ENCODE data around the gene ZNF503.
"Not testable (repeated sequence)": the region's sequence is repeated elsewhere in the genome, so short reads cannot be mapped to it uniquely, and the experiment has no call there.

The ZNF503 gene

DNA sequence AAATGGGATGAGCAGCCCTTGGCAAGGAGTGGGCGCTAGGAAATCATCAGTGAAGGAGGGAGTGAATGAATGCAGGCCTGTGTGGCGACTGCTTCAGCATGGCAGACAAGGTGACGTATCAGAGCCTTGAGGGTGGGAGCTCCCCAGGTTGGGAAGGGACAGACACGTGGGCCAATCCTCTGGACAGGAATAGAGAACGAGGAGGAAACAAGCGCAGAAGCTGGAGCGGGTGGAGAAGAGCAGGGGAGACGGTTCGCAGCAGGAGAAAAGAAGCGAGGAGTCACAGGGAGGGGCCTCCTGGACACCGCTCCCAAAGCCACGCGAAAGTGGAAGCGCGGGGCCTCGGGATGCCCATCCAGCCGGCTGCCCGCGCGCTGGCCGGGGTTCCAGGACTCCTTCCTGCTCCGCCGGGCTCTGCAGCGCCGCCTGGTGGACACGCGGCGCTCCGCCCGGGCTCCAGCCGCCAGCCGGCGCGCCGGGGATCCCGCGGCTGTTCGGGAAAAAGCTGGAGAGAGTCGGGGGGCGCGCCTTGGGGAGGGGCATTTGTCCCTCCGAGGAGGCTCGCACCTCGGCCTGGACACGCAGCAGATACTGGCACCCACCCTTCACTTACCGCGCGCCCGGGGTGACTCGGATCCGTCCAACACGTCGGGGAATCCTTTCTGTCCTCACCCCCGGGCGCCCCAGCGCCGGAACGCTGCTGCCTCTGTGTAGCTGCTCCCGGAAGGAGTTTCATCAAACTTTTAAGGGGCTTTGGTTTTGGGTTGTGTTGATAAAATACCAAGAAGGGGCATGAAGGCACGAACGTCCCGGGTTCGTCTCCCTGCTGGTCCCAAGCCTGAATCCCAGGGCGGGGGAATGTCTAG lies 6.3 kb downstream of the ZNF503 start:
- DNase-seq (ENCODE audit: low read depth, low spot score): no peak

DNA sequence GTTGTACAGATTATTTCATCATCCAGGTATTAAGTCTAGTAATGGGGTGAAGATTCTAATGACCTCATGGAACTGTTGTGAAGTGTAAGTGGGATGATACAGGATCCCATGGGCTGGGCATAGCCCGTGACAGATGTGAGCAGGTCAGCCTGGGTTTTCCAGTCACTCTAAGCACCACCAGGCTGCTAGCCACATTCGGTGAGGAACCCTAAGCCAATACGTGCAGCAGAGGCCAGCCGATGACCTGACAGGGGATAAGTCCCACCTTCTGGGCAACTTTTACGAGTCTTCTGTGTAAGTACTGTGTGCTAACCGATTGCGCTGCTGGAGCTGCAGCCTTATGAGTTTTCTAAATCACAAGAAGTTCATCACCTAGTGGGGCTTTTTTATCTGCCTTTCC lies 7.3 kb downstream of the ZNF503 start:
- no peak for DNase-seq (ENCODE audit: low read depth, low spot score)

DNA sequence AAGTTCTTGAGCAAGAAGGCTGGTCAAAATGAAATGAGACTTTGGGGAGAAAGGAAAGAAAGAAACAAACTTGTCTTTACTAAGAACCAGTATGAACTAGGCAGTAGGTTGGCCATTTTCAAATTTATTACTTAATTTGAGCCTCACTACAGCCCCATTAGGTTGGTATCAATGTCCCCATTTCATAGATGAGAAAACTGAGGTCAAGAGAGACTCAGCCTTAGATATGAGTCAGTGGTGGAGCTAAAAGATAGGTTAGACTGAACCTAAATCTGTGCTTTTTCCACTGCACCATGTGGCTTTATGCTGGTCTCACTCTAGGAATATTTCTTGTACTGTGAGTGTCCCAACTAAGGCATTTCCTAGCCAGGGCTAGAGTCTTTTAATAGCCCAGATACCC lies 8.8 kb downstream of the ZNF503 start:
- DNase-seq (ENCODE audit: low read depth, low spot score): no peak

DNA sequence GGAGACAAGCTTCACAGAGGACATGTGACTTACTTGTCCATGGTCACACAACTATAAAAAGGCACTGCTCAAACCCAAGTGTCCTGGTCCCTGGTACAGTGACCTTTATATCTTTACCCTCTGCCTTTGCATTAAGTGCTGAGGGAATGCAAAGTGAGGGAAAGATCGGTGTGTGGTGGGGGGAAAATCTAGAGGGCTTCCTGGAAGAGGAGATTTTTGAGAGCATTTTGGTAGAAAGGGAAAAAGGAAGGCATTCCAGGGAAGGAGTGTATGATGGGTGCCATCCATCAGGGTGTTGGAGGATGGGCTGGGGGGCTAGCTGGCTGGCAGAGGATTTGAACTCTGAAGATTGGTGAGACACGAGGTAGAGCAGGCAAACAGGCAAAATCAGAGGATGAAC lies 9.3 kb downstream of the ZNF503 start:
- DNase-seq (ENCODE audit: low read depth, low spot score): no peak

DNA sequence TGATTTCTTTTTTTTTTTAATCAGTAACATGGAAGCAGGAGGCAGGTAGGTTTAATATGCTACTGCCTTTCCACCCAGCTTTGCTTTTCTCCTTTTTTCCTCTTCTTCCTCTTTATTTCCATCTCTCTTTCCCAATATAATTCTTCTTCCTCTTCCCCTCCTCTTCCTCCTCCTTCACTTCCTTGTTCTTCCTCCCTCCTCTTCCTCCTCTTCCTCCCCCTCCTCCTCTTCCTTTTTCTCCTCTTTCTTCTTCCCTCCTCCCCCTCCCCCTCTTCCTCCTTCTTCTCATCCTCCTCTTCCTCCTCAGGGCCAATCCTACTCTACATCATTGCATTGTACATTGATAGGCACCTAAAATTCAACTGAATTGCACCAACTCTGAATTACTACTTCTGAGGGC lies 11.4 kb downstream of the ZNF503 start:
- no peak for DNase-seq (ENCODE audit: low read depth, low spot score)

DNA sequence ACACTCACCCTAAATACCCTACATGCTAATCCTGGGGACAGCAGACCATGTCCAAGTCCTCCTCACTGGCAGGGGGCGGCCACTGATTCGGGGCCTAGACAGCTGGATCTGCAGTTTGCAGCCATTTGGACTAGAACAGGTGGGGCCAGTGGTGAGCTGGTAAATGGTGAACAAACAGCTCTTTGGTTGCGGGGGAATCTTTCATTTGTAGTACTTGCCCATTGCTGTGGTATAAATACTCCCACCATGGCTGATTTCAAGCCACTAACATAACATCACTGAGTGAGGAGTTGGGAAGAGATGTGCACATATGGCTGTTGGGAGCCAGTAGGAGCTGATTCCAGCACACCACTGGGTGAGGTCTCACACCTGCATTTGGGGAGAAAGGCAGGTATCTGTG lies 13.5 kb downstream of the ZNF503 start:
- no peak for DNase-seq (ENCODE audit: low read depth, low spot score)

DNA sequence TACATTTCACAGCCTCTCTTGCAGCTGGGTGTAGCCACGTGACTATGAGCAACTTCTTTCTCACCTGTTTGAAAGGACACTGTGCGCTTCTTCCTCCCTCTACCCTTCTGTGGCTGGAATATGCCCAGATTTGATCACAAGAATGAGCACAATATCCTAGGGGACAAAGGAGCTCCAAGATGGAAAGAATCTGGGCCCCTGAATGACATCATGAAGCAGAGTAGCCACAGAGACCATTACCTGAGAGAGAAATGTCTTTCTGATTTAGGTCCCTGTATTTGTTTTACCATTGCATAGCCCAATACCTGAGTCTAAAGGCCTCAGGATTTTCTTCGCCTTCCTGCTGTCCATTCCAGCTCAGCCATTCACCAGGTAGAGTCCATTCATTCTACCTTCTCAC lies 15.4 kb downstream of the ZNF503 start:
- DNase-seq (ENCODE audit: low read depth, low spot score): no peak

DNA sequence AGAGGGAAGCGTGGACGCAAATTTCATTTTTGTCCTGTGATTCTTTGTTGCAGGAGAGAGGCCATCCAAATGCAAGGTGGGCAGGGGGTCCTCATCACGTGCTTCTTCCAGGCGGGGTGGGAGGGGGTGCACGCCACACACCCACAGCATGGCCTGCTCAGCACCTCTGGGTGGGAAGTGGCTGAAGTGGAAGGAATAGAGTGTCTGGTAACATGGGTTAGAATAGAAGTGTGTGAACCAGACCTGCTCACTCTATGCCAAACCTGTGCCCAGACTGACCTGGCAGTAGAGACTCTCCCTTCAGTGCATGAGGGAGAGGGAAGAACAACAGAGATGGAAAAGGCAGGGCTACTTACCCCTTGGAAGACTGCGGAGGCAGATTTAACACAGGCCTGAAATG lies 21.7 kb downstream of the ZNF503 start:
- DNase-seq (ENCODE audit: low read depth, low spot score): no peak

DNA sequence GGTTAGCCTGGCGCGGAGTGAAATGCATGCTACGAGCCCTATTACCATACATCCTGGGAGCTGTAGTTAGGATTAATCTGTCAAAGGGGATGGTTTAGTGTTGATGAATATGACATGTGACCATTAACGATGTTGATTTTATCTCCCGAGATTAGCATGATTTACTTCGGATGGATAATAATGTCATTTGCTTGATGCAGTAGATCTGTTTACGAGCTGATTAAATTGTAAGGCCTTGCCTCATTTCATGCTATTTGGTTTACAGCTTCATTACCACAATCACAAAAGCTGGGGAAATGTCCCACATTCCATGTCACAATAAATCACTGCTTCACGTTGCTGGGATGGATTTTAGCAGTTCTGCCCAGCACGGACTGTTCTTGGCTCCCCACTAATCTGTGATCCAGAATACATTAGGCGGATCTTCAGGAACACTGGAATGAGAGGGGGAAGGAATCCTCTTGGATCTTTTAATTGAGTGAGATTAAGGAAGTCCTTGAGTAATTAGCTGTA lies 22.3 kb downstream of the ZNF503 start:
- DNase-seq (ENCODE audit: low read depth, low spot score): no peak

DNA sequence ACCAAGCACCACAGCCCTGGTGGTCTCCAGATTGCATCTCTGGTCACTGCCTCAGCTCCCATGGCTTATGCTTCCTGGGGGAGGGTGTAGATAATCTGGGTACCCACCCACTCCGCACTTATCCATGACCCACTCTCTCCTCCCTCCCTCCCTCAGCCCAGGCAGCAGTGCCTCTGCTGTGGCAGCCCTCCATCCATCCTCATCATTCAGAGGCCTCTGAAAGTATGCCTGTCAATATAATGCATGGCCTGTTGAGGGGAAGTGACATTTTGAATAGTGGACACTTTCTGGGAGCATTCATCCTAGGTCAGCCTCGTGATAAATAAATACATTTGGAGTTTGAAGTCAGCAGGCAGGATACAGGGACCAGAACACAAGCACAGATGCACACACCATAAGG lies 23.2 kb downstream of the ZNF503 start:
- DNase-seq (ENCODE audit: low read depth, low spot score): no peak

DNA sequence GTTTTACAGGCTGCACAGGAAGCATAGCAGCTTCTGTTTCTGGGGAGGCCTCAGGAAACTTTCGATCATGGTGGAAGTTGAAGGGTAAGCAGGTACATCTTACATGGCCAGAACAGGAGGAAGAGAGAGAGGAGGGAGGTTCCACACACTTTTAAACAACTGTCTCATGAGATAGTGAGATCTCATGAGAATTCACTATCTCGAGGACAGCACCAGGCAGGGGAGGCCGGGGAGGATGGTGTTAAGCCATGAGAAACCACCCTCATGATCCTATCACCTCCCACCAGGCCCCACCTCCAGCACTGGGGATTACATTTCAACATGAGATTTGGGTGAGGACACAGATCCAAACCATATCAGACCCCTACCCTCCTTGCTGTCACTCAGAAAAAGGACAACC lies 23.7 kb downstream of the ZNF503 start:
- DNase-seq (ENCODE audit: low read depth, low spot score): no peak

DNA sequence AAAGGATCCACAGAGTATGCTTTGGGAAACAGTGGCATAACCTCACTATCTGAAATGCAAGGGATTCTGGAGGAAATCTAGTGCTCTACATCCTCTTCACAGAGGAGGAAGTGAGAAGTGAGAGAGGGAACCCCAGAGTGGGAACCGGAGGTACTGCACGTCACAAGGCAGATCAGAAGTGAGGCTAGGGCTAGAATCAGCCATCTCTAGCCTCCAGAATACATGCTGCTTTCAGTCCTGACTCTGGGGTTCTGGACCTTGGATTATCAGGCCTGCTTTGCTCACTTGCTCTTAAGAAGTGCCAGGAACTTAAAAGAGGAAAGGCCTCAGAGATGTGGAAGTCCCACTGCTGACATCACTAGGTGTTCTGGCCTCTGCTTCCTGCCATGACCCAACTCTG lies 25.7 kb downstream of the ZNF503 start:
- no peak for DNase-seq (ENCODE audit: low read depth, low spot score)

DNA sequence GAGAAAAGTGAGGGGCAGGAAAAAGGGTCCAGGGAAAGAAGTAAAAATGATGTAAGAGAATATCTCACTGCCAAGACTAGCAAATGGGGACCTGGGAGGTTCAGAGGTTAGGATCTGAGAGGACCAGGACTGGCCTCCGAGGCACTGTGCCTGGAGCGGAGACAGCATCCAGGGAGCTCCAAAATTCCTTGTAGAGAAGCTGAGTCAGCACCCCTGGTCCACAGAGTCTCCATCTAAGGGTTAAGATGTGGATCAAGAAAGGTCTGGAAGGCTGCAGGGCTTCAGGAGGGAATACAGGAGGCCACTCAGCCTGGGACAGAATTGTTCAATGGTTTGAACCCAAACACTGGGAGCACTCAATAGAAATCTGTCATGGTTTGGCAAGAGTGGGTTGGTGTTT lies 30.6 kb downstream of the ZNF503 start:
- no peak for DNase-seq (ENCODE audit: low read depth, low spot score)

DNA sequence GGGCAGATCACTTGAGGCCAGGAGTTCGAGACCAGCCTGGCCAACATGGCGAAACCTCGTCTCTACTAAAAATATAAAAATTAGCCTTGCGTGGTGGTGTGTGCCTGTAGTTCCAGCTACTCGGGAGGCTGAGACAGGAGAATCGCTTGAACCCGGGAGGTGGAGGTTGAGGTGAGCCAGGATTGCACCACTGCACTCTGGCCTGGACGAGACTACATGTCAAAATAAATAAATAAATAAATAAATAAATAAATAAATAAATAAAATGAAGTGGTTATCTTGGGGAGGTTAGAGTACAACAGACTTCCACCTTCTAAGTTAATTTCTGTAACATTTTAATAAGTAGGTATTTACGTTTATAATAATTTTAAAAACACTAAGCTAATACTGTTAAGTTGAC lies 31.7 kb downstream of the ZNF503 start:
- not testable (repeated sequence) for DNase-seq (ENCODE audit: low read depth, low spot score)

DNA sequence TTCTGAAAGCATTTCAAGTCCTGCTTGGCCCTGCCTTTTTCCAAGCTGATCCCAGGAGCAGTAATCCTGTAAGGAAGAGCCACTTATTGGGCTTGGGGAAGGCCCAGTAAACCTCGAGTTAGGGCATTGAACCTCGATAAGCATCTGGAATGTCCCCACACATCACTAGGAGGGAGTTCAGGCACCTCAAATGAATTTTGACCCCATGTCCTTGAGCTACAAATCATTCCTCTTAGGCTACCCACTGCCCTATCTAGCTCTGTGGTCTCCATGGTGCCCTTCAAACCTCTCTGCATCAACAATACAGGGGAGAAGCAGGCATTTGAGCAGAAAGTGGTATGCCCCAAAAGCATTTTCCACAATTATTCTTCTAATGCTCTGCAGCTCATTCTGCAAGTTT lies 33.7 kb downstream of the ZNF503 start:
- DNase-seq (ENCODE audit: low read depth, low spot score): no peak

DNA sequence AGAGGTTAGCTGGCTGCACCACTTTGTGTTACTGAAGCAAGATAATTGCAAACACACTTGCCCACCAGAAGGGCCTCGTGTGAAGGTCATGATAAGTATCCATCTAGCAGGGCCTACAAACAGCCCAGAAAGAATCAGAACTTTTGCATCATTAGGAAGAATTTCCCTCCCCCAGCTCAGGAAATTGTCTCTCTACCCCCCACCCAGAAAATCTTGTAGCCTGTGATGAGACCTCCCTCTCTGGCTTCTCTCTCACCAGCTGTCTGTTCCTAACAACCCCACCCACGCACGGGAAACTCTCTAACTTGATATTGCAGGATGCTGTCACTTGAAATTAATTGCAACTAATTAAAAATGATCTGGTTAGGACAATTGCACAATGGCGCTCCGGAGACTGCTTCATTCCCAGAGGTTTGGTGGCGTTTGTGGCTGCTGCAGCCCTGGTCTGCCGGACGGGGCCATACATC lies 34.5 kb downstream of the ZNF503 start:
- no peak for DNase-seq (ENCODE audit: low read depth, low spot score)

DNA sequence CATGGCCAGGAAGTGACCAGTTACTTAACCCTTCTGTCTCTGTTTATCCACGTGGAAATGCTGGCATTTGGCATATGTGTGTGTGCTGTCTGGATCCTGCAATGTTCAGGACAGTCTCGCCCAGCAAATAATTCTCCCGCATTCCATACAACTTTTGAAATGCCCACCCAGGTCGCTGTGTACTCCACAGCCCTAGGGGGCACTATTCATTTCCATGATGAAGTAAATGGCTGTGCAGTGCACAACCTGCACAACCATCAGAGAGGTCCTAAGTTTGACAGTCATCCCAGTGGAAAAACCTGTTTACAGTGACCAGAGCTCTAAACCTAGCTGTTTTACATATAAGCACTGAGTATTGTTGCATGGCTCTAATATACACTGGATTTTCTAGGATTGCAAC lies 38.1 kb downstream of the ZNF503 start:
- DNase-seq (ENCODE audit: low read depth, low spot score): no peak

DNA sequence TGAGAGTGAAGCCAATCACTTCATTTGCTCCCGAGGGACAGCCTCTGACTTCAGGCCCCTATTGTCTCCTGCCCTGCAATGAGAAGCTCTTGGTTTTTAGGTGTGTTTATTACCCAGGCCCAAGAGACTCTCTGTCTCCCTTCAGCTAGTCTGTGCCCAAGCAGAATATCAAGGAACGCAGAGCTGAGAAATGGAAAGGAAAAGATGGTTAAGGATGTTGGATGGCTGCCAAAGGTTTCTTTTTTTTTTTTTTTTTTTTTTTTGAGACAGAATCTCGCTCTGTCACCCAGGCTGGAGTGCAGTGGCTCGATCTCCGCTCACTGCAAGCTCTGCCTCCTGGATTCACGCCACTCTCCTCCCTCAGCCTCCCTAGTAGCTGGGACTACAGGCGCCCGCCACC lies 41.7 kb downstream of the ZNF503 start:
- not testable (repeated sequence) for DNase-seq (ENCODE audit: low read depth, low spot score)

DNA sequence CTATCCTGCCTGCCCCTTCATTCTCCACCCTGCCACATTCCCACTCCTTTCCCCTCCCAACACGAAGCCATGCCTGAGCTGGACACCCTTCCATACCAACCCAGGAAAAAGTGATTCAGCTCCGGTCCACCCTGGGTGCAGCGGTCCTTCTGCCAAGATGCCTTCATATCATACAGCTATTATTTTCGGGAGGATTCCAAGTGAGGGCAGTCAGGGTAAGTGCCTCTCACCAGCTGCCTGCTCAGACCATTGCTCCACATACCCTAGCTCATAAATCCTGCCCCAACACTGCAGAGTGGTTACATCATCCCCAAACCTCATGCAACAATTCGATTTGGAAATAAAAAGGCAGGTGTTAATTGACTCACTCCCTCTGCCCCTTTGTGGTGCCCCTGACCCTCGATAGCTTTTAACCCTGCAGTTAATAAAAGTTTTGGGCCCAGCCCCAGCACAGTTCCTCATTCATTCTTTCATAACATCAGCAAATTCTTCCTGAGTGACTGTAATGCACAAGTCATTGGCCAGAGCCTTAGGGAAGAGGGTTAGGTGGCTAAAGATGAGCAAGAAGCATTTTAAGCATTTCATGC lies 42.6 kb downstream of the ZNF503 start:
- DNase-seq (ENCODE audit: low read depth, low spot score): no peak

DNA sequence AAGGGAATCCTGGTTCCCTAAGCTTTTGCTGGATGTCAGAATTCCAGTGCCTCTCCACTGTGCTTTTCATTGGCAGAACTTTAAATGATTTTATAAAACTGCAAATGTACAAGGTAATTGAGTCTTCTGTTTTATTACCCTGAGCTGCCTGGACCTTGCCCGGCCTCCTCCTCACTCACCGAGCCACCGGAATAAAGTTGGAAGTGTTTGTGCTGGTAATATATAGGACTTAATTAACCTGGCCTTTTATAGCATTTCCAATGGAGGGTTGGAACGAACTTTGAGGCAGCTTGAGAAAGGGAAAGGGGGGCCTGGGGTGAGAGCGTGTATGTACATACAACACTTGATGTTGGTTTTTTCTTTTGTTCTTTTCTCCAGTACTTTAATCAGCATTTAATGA lies 43.4 kb downstream of the ZNF503 start:
- no peak for DNase-seq (ENCODE audit: low read depth, low spot score)

DNA sequence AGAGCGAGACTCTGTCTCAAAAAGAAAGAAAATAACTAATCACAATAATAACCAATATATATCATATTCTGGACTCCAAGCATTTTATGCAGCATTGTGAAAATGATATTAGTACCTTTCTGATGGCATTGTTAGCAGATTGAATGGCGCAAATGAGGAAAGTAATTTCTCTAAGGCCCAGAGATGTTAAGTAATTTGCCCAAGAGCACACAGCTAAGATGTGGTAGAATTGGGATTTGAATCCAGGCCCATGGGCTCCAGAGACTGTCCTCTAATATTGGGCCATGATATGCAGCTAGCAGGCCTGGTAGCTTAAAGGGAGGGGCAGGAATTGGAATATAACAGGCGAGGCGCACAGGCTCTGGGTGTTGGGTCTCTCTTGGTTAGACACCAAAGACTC lies 44.1 kb downstream of the ZNF503 start:
- no peak for DNase-seq (ENCODE audit: low read depth, low spot score)

DNA sequence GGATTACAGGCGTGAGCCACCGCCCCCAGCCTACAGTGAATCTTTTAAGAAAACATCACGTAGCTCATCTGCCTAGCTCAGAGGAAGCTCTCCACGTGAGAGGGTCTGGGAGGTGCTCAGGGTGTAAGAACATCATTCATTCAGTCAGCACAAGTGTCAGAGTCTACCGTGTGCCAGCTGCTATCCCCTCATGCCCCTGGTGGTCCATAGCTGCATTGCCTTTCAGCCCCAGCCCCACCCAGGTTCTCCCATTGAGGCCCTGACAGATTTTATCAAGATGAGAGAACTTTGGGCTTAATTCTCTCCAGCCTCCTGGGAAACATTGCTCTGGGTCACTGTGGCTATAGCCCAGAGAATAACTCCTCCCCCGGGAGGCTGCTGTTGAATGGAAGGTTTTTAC lies 45.1 kb downstream of the ZNF503 start:
- DNase-seq (ENCODE audit: low read depth, low spot score): no peak

DNA sequence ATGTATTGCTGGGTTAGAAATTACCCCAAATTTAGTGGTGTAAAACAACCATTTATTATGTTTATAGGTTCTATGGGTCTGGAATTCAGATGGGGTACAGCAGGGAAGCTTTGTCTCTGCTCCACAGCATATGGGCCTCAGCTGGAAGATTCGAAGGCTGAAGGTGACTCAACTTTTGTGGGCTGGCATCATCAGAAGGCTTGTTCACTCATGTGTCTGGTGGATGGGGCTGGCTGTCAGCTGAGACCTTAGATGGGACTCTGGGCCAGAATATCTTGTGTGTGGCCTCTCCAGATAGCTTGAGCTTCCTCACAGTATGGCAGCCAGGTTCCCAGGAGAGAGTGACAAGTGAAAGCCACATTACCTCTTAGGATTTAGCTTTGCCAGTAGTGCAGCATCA lies 45.9 kb downstream of the ZNF503 start:
- DNase-seq (ENCODE audit: low read depth, low spot score): no peak

All from brain pericyte (primary cell).